ENCODE results near the gene MRPL52. TPM values are rescaled to one million over a fixed set of nuclear protein-coding genes. Genes with fewer than 3 reads are reported as not detected.
"Not testable (repeated sequence)": the region's sequence is repeated elsewhere in the genome, so short reads cannot be mapped to it uniquely, and the experiment has no call there.

Gene MRPL52
- 10 to 100 TPM; 52.4 to 74.3 (median 64.1) TPM for polyA plus RNA-seq (ENCODE audit: insufficient read length in 10 of 10)
- long read RNA-seq, donor 1, transcript MRPL52-202 (5 exons, 1,118 nt) = major isoform, 16 of 41 reads
- long read RNA-seq, donor 1, transcript MRPL52-203 (5 exons, 1,111 nt) = minor isoform, 12 of 41 reads
- long read RNA-seq, donor 1, partial matches to known transcripts = 0 of 41 reads
- long read RNA-seq, donor 1, other reads (novel, unspliced or antisense) = 0 of 41 reads
- long read RNA-seq, donor 2, transcript MRPL52-202 (5 exons, 1,118 nt) = major isoform, 16 of 37 reads
- long read RNA-seq, donor 2, transcript MRPL52-203 (5 exons, 1,111 nt) = minor isoform, 8 of 37 reads
- long read RNA-seq, donor 2, transcript MRPL52-215 (5 exons, 398 nt) = minor isoform, 5 of 37 reads
- long read RNA-seq, donor 2, partial matches to known transcripts = 0 of 37 reads
- long read RNA-seq, donor 2, other reads (novel, unspliced or antisense) = 0 of 37 reads
- long read RNA-seq, donor 3 = 0 reads
- long read RNA-seq, donor 4, transcript MRPL52-210 (4 exons, 895 nt) = minor isoform, 9 of 30 reads
- long read RNA-seq, donor 4, transcript MRPL52-202 (5 exons, 1,118 nt) = major isoform, 13 of 30 reads
- long read RNA-seq, donor 4, partial matches to known transcripts = 0 of 30 reads
- long read RNA-seq, donor 4, other reads (novel, unspliced or antisense) = 0 of 30 reads
- long read RNA-seq, donor 5, transcript MRPL52-215 (5 exons, 398 nt) = minor isoform, 6 of 51 reads
- long read RNA-seq, donor 5, transcript MRPL52-203 (5 exons, 1,111 nt) = minor isoform, 17 of 51 reads
- long read RNA-seq, donor 5, transcript MRPL52-202 (5 exons, 1,118 nt) = major isoform, 21 of 51 reads
- long read RNA-seq, donor 5, partial matches to known transcripts = 0 of 51 reads
- long read RNA-seq, donor 5, other reads (novel, unspliced or antisense) = 0 of 51 reads
- long read RNA-seq, donor 6, transcript MRPL52-202 (5 exons, 1,118 nt) = minor isoform, 9 of 41 reads
- long read RNA-seq, donor 6, transcript MRPL52-210 (4 exons, 895 nt) = minor isoform, 8 of 41 reads
- long read RNA-seq, donor 6, transcript MRPL52-215 (5 exons, 398 nt) = minor isoform, 5 of 41 reads
- long read RNA-seq, donor 6, transcript MRPL52-203 (5 exons, 1,111 nt) = major isoform, 12 of 41 reads
- long read RNA-seq, donor 6, partial matches to known transcripts = 0 of 41 reads
- long read RNA-seq, donor 6, other reads (novel, unspliced or antisense) = 0 of 41 reads
- long read RNA-seq, donor 7, transcript MRPL52-203 (5 exons, 1,111 nt) = major isoform, 7 of 21 reads
- long read RNA-seq, donor 7, transcript MRPL52-202 (5 exons, 1,118 nt) = major isoform, 7 of 21 reads
- long read RNA-seq, donor 7, partial matches to known transcripts = 0 of 21 reads
- long read RNA-seq, donor 7, other reads (novel, unspliced or antisense) = 0 of 21 reads
- long read RNA-seq, donor 8, transcript MRPL52-203 (5 exons, 1,111 nt) = minor isoform, 5 of 26 reads
- long read RNA-seq, donor 8, transcript MRPL52-202 (5 exons, 1,118 nt) = major isoform, 12 of 26 reads
- long read RNA-seq, donor 8, partial matches to known transcripts = 0 of 26 reads
- long read RNA-seq, donor 8, other reads (novel, unspliced or antisense) = 0 of 26 reads
- long read RNA-seq, donor 9, partial matches to known transcripts = 0 of 5 reads
- long read RNA-seq, donor 9, other reads (novel, unspliced or antisense) = 0 of 5 reads

DNA sequence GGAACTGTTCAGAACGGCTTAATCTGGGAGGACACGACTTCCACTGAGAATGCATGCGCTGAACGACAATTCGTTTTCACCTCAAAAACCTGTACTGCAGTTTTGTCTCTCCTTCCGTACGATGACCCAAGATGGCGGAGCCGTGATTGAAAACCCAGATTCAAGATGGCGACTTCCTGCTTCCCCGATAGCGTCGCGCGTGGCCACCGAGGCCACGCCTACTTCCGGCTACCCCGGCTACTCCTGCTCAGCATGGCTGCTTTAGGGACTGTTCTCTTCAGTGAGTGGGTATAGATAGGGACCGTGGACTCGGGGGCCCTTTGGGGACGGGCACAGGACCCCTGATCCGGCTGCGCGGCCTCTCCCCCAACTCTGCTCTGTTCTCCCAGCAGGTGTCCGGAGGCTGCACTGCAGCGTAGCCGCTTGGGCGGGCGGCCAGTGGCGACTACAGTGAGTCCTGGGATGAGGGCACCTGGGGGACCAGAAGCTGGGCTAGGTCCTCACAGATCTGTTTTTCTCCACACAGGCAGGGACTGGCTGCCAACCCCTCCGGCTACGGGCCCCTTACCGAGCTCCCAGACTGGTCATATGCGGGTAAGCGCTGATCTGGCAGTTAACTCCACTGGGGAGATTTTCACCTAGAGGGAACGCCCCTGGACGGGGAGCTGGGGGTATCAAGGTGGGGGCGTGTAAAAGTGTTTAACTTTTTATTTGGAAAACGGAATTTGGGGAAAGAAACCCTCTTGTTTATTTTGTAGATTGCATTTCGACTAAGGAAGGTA lies at the start of gene MRPL52:
Gene MRPL52 (plus strand): TSS at position 227 of the 782 bp plus-strand sequence. CDS start 26 bp downstream, at position 253.
- DNase-seq = peak; percentile 92 to 97 (median 97)

DNA sequence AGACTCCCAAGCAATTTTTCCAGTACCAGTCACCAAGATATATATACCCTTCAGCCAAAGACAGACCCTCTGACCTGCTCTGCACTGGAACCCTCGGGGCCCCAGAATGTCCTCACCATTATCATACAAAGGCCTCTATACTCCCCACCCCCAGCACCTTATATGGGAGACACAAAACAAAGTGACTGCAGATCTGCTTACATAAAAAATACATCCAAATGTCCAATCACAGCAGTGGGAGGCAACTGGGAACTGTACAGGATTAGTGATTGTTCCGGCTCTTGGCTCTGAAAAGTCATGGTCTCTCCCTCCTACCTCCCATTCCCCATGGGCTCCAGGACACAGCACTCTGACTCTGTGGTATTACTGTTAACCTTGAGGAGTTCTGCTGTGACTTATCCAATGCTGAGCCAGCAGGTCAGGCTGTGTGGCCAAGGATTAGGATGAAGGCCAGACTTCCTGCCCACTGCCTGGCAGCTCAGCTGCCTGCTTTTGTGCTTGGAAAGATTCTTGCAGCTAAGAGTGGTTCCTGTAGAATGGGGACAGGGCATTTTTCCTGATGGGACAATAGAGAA lies 49.5 kb upstream of the MRPL52 start:
- DNase-seq = no peak

DNA sequence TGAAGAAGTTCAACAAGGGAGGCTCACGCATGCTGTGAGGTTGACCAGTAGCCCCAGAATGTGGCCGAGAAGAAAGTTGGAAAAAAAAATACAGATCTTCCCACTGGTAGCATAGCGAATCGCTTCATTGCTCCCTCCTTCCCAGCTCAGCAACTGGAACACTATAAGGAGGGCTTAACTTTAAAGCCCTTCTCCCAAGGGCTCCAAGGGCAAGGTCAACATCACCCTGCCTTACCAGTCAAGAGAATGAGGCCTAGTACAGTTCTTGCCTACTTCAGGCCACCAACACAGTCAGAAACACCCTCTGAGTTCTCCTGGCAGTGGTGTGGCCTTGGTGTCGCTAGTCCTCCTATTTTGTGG lies 48.8 kb upstream of the MRPL52 start:
- no peak for DNase-seq

DNA sequence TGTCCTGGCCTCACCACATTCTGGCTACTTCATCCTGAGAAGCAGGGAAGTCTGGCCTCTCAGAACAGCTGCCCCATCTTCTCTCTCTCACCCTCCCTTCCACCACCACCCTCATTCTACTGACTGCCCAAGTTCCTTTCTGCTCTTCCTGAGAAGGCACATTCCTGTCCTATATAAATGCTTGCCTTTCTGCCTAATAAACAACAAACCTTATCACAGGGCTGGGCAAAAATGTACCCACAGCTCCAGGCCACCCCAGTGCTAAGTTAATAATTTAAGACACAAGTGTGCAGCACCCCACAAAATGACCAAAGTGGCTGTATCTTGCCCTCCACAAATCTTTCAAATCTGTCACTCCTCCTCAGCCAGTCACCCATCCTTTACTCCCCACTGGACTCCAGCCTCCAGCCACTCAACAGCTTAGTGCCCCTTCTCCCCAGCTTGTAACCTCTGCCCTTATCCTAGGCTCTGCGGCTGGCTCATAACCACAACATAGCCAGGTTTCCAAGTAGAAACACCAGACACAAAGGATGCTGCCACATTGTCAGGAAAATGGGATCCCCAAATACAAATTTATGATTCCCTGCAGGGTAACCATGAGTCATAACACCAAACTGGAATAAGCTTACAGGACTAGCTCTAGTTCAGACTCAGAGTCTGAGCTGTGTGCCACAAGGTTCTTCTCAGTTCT lies 48.2 kb upstream of the MRPL52 start:
- no peak for DNase-seq

DNA sequence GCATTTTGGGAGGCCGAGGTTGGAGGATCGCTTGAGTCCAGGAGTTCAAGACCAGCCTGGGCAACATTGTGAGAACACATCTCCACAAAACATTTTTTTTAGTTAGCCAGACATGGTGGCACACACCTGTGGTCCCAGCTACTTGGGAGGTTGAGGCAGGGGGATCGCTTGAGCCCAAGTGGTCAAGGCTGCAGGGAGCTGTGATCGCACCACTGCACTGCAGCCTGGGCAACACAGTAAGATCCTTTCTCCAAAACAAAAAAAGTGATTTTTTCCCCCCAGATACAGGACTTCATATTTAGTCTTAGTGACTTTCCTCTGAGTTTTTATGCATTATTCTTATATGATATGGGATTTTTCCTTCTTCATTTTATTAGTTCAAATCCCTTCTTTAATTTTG lies 43.0 kb upstream of the MRPL52 start:
- DNase-seq = no peak

DNA sequence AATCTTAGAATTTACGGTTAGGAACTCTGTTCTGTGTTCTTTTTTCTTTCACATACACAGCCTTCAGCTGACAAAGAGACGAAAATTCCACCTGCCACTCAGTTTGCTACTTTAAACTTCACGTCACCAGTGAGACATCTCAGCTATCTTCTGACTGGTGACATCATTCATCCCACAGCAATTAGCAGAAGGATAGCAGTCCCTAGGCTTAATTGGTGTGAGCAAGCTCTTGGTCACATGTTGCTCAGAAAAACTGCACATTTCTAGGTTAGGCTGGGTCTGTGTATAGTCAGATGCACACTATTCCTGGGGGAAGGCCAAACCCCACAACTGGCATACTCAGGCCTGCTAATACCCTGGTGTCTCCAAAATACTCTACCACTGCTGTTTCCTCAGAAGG lies 38.4 kb upstream of the MRPL52 start:
- DNase-seq = no peak

DNA sequence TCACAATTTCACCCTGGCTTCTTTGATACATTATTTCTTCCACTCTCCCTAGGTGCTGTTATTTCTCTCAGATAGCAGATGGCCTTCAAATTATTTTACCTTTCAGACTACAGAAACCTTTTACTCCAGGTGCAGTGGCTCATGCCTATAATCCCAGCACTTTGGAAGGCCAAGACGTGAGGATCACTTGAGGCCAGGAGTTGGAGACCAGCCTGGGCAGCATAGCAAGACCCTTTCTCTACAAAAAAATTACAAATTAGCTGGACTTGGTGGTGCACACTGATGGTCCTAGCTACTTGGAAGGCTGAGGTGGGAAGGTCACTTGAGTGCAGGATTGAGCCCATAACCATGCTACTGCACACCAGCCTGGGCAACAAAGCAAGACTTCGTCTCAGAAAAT lies 37.5 kb upstream of the MRPL52 start:
- DNase-seq = no peak

DNA sequence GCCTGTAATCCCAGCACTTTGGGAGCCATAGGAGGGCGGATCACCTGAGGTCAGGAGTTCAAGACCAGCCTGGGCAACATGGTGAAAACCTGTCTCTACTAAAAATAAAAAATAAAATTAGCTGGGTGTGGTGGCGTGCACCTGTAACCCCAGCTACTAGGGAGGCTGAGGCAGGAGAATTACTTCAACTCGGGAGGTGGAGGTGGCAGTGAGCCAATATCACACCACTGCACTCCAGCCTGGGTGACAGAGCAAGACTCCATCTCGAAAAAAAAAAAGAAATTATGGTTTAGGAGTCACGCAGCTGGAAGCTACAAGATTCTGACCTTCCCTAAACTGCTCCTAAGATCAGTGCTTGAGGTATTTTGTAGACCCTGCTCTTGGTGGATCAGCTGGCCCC lies 36.1 kb upstream of the MRPL52 start:
- DNase-seq = not testable (repeated sequence)

DNA sequence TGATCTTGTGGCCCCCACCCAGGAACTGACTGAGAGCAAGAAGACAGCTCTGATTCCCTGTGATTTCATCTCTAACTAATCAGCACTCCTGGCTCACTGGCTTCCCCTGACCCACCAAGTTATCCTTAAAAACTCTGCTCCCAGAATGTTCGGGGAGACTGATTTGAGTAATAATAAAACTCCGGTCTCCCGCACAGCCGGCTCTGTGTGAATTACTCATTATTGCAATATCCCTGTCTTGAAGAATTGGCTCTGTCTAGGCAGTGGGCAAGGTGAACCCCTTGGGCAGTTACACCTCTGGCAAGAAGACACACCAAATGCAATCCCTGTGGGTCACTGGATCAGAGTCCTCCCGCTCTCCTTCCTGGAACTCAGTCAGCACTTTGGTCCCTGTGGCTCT lies 35.7 kb upstream of the MRPL52 start:
- no peak for DNase-seq

DNA sequence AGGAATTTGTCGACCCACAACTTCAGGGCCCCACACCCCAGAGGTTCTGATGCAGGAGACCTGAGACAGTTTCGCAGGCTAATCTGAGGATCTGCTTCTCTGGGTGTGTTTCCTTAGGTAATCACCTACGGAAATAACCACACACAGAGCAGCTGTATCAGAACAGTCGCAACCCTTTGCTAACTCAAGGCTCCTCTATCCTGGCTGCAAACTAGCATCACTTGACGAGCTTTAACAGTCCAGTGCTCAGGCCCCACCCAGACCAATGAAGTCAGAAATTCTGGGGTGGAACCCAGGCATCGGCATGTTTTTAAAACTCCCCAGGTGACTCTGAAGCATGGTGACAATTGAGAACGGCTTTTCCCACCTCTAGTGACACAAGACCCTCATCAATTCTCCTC lies 35.1 kb upstream of the MRPL52 start:
- DNase-seq = no peak

DNA sequence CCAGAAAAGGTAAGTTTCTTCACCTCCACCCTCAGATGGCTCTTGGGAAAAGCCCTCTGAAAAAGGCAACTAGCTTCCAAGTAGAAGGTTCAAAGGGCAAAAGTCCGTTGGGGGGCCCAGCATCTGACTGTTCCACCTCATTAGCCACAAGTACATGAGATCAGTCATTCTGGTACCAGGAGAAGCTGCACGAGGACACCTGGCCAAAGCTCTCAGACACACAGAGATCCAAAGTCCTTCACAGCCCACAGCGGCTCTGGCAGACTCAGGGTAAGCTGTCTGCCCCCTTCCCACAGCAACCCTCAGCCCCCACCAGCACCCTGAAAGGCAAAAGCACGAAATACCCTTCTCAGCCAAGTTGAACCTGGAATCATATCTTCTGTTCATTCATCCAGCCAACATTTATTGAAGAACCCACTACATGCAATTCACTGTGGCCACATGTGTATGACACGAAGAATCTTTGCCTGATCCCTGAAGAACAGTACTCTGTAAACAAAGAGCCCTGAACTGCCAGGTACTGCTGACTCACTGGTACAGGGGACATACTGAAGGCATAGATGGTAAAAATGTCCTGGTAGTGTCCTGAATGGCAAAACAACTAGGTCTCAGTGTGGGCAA lies 33.5 kb upstream of the MRPL52 start:
- DNase-seq = no peak

DNA sequence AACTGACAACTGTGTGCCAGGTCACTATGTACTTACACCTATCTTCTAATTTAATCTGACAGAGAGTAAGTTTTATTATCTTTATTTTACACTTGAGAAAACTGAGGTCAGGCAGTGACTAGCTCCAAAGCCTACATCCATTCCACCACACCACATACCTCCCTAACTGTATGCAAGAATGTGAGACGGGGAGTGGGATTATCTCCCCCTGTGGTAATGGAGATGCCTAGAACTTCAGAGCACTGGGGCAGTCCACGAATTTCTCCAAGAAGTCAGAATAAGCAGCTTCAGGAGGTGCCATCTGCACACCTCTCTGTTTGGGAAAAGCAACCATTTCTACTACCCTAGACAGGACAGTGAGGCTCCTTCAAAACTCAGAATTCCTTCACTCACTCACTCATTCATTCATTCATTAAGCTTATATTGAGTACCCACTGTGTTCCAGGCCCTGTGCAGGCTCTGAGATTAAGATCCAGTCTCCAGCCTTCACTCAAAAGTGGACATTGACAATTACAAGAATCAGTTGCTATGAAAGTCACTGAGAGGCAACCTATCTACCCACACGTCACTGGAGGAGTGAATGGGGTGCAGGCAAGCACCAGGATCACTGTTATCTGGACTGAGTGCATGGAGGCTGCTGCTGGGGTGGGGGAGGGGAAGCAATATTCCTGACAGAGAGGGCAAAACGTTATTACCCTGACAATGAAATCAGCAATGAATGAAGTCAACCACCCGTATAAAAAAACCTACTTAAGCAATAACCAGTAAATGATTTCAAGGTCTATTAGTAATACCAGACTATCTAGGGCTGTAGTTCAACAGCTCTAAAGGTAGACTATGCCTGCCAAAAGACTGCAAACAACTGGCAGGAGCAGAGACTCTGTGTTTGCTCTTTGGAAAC lies 32.4 kb upstream of the MRPL52 start:
- no peak for DNase-seq

DNA sequence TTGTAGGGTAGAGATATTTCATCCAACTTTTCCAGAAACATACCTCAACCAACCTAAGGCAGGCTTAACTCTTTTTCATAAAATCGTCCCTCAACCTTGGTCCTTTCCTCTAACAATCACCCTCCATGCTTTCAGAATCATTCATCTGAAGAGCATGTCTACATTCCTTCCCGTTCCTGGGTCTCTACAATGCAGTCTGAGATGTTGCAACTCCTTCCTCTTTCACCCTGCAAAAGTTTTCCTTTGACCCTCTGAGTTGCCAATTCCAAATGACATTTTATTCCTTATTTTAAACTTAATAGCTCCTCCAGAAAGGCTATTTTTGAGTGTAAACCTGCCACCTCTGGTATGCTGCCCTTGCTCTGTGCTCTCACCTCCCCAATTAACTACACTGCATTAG lies 31.2 kb upstream of the MRPL52 start:
- no peak for DNase-seq

DNA sequence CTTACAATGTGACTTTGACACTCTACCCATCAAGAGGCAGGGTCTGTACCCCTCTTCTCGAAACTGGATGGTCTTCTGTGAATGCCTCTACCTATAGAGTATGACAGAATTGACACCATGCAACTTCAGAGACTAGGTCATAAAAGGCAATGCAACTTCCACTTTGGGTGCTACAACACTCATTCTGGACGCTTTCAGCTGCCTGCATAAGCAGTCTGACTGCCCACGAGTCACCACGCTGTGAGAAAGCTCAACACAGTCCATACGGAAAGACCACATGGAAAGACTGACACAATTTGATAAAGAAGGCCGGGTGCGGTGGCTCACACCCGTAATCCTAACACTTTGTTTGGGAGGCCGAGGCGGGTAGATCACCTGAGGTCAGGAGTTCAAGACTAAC lies 29.3 kb upstream of the MRPL52 start:
- no peak for DNase-seq

DNA sequence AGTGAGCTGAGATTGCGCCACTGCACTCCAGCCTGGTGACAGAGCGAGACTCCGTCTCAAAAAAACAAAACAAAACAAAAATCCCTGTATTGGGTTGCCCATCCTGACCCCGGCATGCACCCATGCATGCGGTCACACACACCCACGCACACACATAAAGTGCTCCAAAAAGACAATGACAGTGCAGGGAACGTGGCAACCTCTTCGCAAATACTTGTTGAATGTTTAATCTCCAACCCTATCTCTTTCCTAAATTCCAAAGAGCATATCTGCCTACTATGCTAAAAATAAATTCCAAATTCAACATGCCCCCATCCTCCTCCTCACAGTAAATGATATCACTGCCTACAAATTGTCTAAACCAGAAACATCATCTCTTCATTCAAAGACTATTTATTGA lies 28.0 kb upstream of the MRPL52 start:
- no peak for DNase-seq

DNA sequence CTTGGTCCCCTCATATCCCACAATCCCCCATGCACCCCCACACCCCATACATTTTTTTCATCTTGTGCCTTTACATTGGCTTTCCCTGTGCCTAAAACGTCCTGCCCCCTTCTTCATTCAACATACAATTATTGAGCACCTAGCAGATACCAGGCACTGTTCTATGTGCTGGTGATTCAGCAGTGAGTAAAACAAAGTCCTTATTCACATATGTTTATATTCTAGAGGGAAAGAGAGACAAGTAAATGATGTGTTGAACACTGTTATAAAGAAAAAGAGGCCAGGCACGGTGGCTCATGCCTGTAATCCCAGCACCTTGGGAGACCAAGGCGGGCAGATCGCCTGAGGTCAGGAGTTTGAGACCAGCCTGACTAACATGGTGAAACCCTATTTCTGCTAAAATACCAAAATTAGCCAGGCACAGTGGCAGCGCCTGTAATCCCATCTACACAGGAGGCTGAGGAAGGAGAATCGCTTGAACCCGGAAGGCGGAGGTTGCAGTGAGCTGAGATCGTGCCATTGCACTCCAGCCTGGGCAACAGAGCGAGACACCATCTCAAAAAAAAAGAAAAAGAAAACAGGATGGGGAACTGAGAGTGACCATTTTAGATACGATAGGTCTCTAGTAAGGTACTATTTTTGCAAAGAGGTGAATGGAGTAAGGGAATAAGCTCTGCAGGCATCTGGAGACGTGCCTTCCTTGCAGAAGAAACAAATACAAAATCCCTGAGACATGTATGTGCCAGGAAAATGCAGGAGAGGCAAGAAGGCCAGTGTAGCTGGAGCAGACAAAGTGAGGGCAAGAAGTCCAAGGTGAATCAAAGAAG lies 26.6 kb upstream of the MRPL52 start:
- DNase-seq = no peak

DNA sequence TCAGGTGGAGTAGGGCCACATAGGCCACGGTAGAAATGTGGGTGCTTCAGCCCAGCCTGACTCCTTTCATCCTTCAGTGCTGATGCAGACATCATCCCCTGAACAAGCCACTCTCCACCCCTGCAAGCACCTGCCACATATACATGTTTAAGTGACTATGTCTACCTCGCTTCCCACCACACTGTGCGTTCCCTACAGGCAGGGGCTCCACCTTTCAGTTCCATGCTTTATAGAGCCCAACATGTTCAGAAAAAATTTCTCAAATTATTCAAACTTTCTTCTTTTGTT lies 26.1 kb upstream of the MRPL52 start:
- DNase-seq = no peak

Measured in muscle of back (tissue), 13 donors.